Esophagus muscularis mucosa (tissue), 3 donors: ENCODE results near the gene CALML4.

Source experiments
- CTCF ChIP-seq, 3 experiments: fragments of 200-600 bp in 2 of 3; fragments of 450-650 bp in 1 of 3; sonication (generic) in 2 of 3; IDR thresholded peaks; one replicate each; pipeline ENCODE4 v1.5.1; 2017 to 2019; ENCODE audit warnings: antibody characterized with exemption in 3 of 3, mild to moderate bottlenecking in 2 of 3, moderate library complexity in 1 of 3
- POLR2AphosphoS5 ChIP-seq, 2 donors: sonication (generic); formaldehyde crosslinking; IDR thresholded peaks; one replicate each; pipeline ENCODE4 v1.6.1; 2017; ENCODE audit warnings: antibody characterized with exemption in 2 of 2

DNA sequence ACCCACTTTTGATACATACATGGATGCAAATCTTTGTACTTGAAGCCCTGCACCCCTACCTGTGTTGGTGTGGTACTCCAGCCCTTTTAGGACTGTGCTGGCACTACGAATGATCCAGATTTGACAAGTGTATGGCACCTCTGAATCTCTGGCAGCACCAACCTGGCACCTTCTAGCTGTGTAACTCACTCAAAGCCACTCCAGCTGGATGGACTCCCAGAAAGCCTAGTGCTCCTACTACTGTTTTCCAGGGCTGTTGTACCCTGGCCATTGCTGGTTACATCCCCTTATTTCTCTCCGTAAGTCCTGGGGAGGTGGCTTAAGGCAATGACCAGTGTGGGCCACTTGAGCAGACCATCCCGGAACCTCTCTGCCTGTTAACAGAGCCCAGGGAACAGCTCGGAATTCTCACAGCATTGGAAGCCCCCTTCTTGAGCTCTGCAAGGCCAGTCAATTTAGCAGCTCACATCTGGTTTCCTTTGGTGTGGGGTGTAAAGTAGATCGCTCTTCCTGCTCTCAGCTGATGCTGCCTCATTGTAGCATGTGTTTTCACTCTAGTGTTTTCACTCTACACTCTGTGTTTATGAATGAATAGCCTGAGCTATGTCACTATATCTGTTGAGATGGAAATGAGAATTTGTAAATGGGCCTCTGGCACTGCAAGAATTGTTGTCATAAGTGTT, 12.2 kb downstream of the CALML4 start:
- TF ChIP-seq CTCF (IDR thresholded peaks at IDR 0.05) (no peak), POLR2AphosphoS5 (IDR thresholded peaks at IDR 0.05) (no peak)
